ENCODE measurements around the gene SPOCK1.
"Not testable (repeated sequence)": the region's sequence is repeated elsewhere in the genome, so short reads cannot be mapped to it uniquely, and the experiment has no call there.

Gene SPOCK1

GRCh38 chr5:137507150-137507549, 8.0 kb upstream of the SPOCK1 start:
- H3K9ac ChIP-seq (ENCODE audit: low read length in 5 of 5) = no peak overlapping the region
- no peak overlapping the region for H3K4me3 ChIP-seq (ENCODE audit: low read depth in 1 of 5, low read length in 5 of 5)
- peaks cover 0 to 4% (median 3%) of the 10 kb centered on the region in 5 donors for H3K27me3 ChIP-seq (ENCODE audit: control insufficient read depth in 5 of 5, insufficient read depth in 4 of 5, low read length in 5 of 5)
- H3K4me1 ChIP-seq (ENCODE audit: control insufficient read depth in 5 of 5, insufficient read depth in 5 of 5, low read length in 5 of 5) = no peaks in the 10 kb centered on the region
- H3K27ac ChIP-seq (ENCODE audit: low read depth, low read length) = no peak overlapping the region
- no peaks in the 10 kb centered on the region for H3K36me3 ChIP-seq (ENCODE audit: control insufficient read depth in 5 of 5, insufficient read depth in 5 of 5, low read length in 5 of 5)
- H3K9me3 ChIP-seq (ENCODE audit: control insufficient read depth in 5 of 5, low read length in 5 of 5) = peaks cover 0 to 4% (median 0%) of the 10 kb centered on the region in 5 donors

DNA sequence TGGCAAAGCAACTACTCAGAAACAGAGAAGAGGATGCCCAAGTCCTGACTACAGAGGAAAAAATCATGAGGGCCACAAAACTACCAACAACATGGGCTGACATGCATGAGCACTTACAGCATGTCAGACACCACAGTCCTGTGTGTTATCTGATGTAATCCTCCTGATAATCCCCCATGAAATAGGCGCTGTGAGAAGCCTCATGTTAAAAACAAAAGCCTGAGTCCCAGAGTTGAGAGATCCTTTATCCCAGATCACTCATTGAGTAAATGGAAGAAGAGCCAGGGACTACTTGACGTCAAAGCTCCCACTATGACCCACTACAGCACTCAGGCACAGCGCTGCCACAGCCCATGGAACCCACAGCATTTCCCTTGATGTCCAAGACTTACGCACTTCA, 7.2 kb upstream of the SPOCK1 start:
- H3K9me3 ChIP-seq (ENCODE audit: control insufficient read depth in 5 of 5, low read length in 5 of 5) = no peaks in the 10 kb centered on the region
- H3K27ac ChIP-seq (ENCODE audit: low read depth, low read length) = no peak overlapping the region

DNA sequence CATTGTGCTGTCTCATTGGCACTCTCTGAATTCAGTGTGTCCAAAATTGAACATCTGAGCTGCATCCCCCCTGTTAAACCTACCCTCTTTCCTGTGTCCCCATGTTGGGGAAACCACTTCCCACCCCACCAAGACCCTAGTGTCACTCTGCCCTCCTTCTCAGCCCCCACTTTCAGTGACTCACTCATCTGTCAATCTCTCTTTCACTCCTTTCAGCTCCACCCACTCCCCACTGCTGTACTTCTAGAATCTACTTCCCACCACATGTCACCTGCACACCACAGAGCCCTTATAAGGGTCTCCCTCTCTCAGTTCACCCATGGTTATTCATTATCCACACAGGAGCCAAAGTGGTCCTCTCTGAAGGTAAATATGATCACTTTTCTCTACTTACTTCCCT, 5.8 kb upstream of the SPOCK1 start:
- Histone ChIP-seq H3K9me3 (ENCODE audit: control insufficient read depth in 5 of 5, low read length in 5 of 5) (no peaks in the 10 kb centered on the region), H3K4me3 (ENCODE audit: low read depth in 1 of 5, low read length in 5 of 5) (no peak overlapping the region), H3K36me3 (ENCODE audit: control insufficient read depth in 5 of 5, insufficient read depth in 5 of 5, low read length in 5 of 5) (no peaks in the 10 kb centered on the region), H3K27me3 (ENCODE audit: control insufficient read depth in 5 of 5, insufficient read depth in 4 of 5, low read length in 5 of 5) (peaks cover 0 to 10% (median 3%) of the 10 kb centered on the region in 5 donors), H3K4me1 (ENCODE audit: control insufficient read depth in 5 of 5, insufficient read depth in 5 of 5, low read length in 5 of 5) (no peaks in the 10 kb centered on the region), H3K9ac (ENCODE audit: low read length in 5 of 5) (no peak overlapping the region), H3K27ac (ENCODE audit: low read depth, low read length) (no peak overlapping the region)

More for the DNA sequence above, 7.2 kb upstream of the SPOCK1 start:
- no peak overlapping the region for H3K4me3 ChIP-seq (ENCODE audit: low read depth in 1 of 5, low read length in 5 of 5)
- H3K9ac ChIP-seq (ENCODE audit: low read length in 5 of 5) = no peak overlapping the region
- H3K4me1 ChIP-seq (ENCODE audit: control insufficient read depth in 5 of 5, insufficient read depth in 5 of 5, low read length in 5 of 5) = no peaks in the 10 kb centered on the region
- no peaks in the 10 kb centered on the region for H3K36me3 ChIP-seq (ENCODE audit: control insufficient read depth in 5 of 5, insufficient read depth in 5 of 5, low read length in 5 of 5)
- peaks cover 0 to 6% (median 3%) of the 10 kb centered on the region in 5 donors for H3K27me3 ChIP-seq (ENCODE audit: control insufficient read depth in 5 of 5, insufficient read depth in 4 of 5, low read length in 5 of 5)

GRCh38 chr5:137503456-137503855, 4.3 kb upstream of the SPOCK1 start:
- no peaks in the 10 kb centered on the region for H3K36me3 ChIP-seq (ENCODE audit: control insufficient read depth in 5 of 5, insufficient read depth in 5 of 5, low read length in 5 of 5)
- no peak overlapping the region for H3K4me3 ChIP-seq (ENCODE audit: low read depth in 1 of 5, low read length in 5 of 5)
- H3K9me3 ChIP-seq (ENCODE audit: control insufficient read depth in 5 of 5, low read length in 5 of 5) = no peaks in the 10 kb centered on the region

GRCh38 chr5:137502632-137503031, 3.5 kb upstream of the SPOCK1 start:
- H3K4me3 ChIP-seq (ENCODE audit: low read depth in 1 of 5, low read length in 5 of 5) = no peak overlapping the region
- no peaks in the 10 kb centered on the region for H3K36me3 ChIP-seq (ENCODE audit: control insufficient read depth in 5 of 5, insufficient read depth in 5 of 5, low read length in 5 of 5)
- H3K27me3 ChIP-seq (ENCODE audit: control insufficient read depth in 5 of 5, insufficient read depth in 4 of 5, low read length in 5 of 5) = peaks cover 6 to 18% (median 11%) of the 10 kb centered on the region in 5 donors
- H3K9me3 ChIP-seq (ENCODE audit: control insufficient read depth in 5 of 5, low read length in 5 of 5) = no peaks in the 10 kb centered on the region
- no peak overlapping the region for H3K27ac ChIP-seq (ENCODE audit: low read depth, low read length)
- H3K4me1 ChIP-seq (ENCODE audit: control insufficient read depth in 5 of 5, insufficient read depth in 5 of 5, low read length in 5 of 5) = peaks cover 0 to 14% (median 10%) of the 10 kb centered on the region in 5 donors
- no peak overlapping the region for H3K9ac ChIP-seq (ENCODE audit: low read length in 5 of 5)

More at GRCh38 chr5:137503456-137503855, 4.3 kb upstream of the SPOCK1 start:
- peaks cover 2 to 10% (median 5%) of the 10 kb centered on the region in 5 donors for H3K27me3 ChIP-seq (ENCODE audit: control insufficient read depth in 5 of 5, insufficient read depth in 4 of 5, low read length in 5 of 5)
- H3K4me1 ChIP-seq (ENCODE audit: control insufficient read depth in 5 of 5, insufficient read depth in 5 of 5, low read length in 5 of 5) = peaks cover 0 to 7% (median 6%) of the 10 kb centered on the region in 5 donors
- H3K9ac ChIP-seq (ENCODE audit: low read length in 5 of 5) = no peak overlapping the region
- H3K27ac ChIP-seq (ENCODE audit: low read depth, low read length) = no peak overlapping the region

DNA sequence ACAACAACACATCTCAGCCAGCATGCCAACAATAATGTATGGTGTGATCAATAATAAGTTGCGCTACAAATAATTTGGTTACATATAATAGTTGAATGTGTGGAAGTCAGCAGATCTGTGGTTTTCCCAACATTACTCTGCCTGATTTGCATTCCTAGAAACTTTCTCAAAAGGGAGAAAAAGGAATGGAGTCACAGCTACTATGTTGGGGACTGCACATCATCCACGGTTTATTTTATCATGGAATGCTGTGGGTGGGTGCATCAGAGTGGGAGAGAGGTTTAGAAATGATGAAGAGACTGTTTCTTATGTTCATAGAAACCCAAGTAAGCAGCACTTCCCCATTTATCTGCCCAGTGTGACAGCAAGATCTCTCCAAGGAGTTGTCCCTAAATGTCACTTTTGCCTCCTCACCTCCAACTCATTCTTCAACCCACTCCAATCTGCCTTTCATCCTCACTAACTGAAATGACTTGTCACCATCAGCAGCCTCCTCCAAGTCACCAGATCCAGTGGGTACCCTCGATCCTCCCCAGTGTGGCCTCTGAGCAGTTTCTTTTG, 2.8 kb upstream of the SPOCK1 start:
- Histone ChIP-seq H3K4me3 (ENCODE audit: low read depth in 1 of 5, low read length in 5 of 5) (no peak overlapping the region), H3K4me1 (ENCODE audit: control insufficient read depth in 5 of 5, insufficient read depth in 5 of 5, low read length in 5 of 5) (peaks cover 0 to 14% (median 10%) of the 10 kb centered on the region in 5 donors), H3K36me3 (ENCODE audit: control insufficient read depth in 5 of 5, insufficient read depth in 5 of 5, low read length in 5 of 5) (no peaks in the 10 kb centered on the region), H3K9me3 (ENCODE audit: control insufficient read depth in 5 of 5, low read length in 5 of 5) (no peaks in the 10 kb centered on the region), H3K27me3 (ENCODE audit: control insufficient read depth in 5 of 5, insufficient read depth in 4 of 5, low read length in 5 of 5) (peaks cover 10 to 21% (median 15%) of the 10 kb centered on the region in 5 donors), H3K27ac (ENCODE audit: low read depth, low read length) (no peak overlapping the region), H3K9ac (ENCODE audit: low read length in 5 of 5) (no peak overlapping the region)

GRCh38 chr5:137501226-137501625, 2.1 kb upstream of the SPOCK1 start:
- Histone ChIP-seq H3K4me3 (ENCODE audit: low read depth in 1 of 5, low read length in 5 of 5) (no peak overlapping the region), H3K9me3 (ENCODE audit: control insufficient read depth in 5 of 5, low read length in 5 of 5) (no peaks in the 10 kb centered on the region), H3K36me3 (ENCODE audit: control insufficient read depth in 5 of 5, insufficient read depth in 5 of 5, low read length in 5 of 5) (no peaks in the 10 kb centered on the region), H3K9ac (ENCODE audit: low read length in 5 of 5) (no peak overlapping the region), H3K4me1 (ENCODE audit: control insufficient read depth in 5 of 5, insufficient read depth in 5 of 5, low read length in 5 of 5) (peaks cover 0 to 14% (median 10%) of the 10 kb centered on the region in 5 donors), H3K27me3 (ENCODE audit: control insufficient read depth in 5 of 5, insufficient read depth in 4 of 5, low read length in 5 of 5) (peaks cover 10 to 21% (median 15%) of the 10 kb centered on the region in 5 donors), H3K27ac (ENCODE audit: low read depth, low read length) (no peak overlapping the region)

DNA sequence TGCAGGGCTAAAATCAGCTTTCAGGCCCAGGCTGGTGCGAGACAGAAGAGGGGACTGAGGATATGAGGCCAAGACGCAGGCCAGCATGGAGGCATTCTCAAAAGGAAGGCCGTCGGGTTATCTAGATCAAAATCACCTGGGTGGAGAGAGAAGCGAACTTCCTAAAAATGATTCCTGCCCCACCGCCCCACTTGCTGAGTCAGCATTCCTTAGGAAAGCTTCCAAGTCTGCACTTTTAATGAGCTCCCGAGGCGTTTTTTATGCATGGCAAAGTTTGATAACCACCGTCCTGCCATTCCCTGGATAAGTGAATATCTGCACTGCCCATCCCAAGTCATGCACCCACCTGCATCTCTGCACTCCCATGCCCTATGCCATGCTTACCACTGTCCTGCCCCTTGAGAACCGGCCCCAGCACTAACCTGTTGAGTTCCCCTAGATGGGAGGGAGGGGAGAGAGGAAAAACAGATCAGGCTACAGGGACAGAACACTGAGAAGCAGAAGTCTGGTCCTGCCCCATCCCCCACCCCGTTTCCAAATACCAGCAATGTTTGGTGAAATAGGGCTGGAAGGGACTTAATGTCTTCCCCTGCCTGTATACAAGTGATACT, 1.6 kb upstream of the SPOCK1 start:
- Histone ChIP-seq H3K27ac (ENCODE audit: low read depth, low read length) (no peak overlapping the region), H3K4me1 (ENCODE audit: control insufficient read depth in 5 of 5, insufficient read depth in 5 of 5, low read length in 5 of 5) (peaks cover 0 to 14% (median 10%) of the 10 kb centered on the region in 5 donors), H3K27me3 (ENCODE audit: control insufficient read depth in 5 of 5, insufficient read depth in 4 of 5, low read length in 5 of 5) (peaks cover 10 to 21% (median 15%) of the 10 kb centered on the region in 5 donors), H3K4me3 (ENCODE audit: low read depth in 1 of 5, low read length in 5 of 5) (no peak overlapping the region), H3K36me3 (ENCODE audit: control insufficient read depth in 5 of 5, insufficient read depth in 5 of 5, low read length in 5 of 5) (no peaks in the 10 kb centered on the region), H3K9ac (ENCODE audit: low read length in 5 of 5) (no peak overlapping the region), H3K9me3 (ENCODE audit: control insufficient read depth in 5 of 5, low read length in 5 of 5) (no peaks in the 10 kb centered on the region)

GRCh38 chr5:137499506-137499847, 351 bp upstream of the SPOCK1 start:
- H3K9ac ChIP-seq (ENCODE audit: low read length in 5 of 5); H3K27ac ChIP-seq (ENCODE audit: low read depth, low read length); H3K9me3 ChIP-seq (ENCODE audit: control insufficient read depth in 5 of 5, low read length in 5 of 5); H3K36me3 ChIP-seq (ENCODE audit: control insufficient read depth in 5 of 5, insufficient read depth in 5 of 5, low read length in 5 of 5); H3K4me3 ChIP-seq (ENCODE audit: low read depth in 1 of 5, low read length in 5 of 5): not testable (repeated sequence)
- Histone ChIP-seq H3K4me1 (ENCODE audit: control insufficient read depth in 5 of 5, insufficient read depth in 5 of 5, low read length in 5 of 5) (peaks cover 0 to 14% (median 10%) of the 10 kb centered on the region in 5 donors), H3K27me3 (ENCODE audit: control insufficient read depth in 5 of 5, insufficient read depth in 4 of 5, low read length in 5 of 5) (peaks cover 10 to 21% (median 12%) of the 10 kb centered on the region in 5 donors)

DNA sequence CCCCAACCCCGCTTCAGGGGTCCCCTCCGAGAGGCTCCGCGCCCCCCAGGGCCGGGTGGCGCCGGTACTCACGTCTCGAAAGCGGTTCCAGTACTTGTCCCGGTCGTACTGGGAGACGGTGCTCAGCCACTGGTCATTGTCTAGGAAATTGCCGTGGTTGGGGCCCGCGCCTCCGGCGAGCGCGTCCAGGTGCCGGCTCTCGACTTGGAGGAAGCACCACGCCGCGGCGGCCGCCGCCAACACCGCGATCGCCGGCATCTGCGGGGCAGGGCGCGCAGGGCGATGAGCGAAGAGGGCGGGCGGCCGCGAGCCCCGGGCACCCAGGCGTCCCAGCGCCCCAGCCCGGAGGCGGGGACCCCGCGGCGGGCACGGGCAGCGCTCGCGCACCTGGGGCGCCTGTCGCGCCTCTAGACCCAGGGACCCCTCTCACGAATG, 808 bp downstream of the SPOCK1 start:
- Histone ChIP-seq H3K36me3 (ENCODE audit: control insufficient read depth in 5 of 5, insufficient read depth in 5 of 5, low read length in 5 of 5) (no peaks in the 10 kb centered on the region), H3K4me3 (ENCODE audit: low read depth in 1 of 5, low read length in 5 of 5) (peak overlapping the region in 4 of 5 donors; percentile 52 to 68 (median 60)), H3K27me3 (ENCODE audit: control insufficient read depth in 5 of 5, insufficient read depth in 4 of 5, low read length in 5 of 5) (peaks cover 10 to 21% (median 12%) of the 10 kb centered on the region in 5 donors), H3K4me1 (ENCODE audit: control insufficient read depth in 5 of 5, insufficient read depth in 5 of 5, low read length in 5 of 5) (peaks cover 0 to 14% (median 10%) of the 10 kb centered on the region in 5 donors), H3K9ac (ENCODE audit: low read length in 5 of 5) (no peak overlapping the region), H3K27ac (ENCODE audit: low read depth, low read length) (no peak overlapping the region), H3K9me3 (ENCODE audit: control insufficient read depth in 5 of 5, low read length in 5 of 5) (no peaks in the 10 kb centered on the region)
